ENCODE data around the gene BCAR3. TPM values are rescaled to one million over a fixed set of nuclear protein-coding genes. Genes with fewer than 3 reads are reported as not detected.
A peak's percentile ranks its signal among the peaks of the same experiment; 100 is the strongest.

BCAR3 gene
- total RNA-seq, 4 donors from 2014 or later: 17.1 to 25.0 (median 22.9) TPM

GRCh38 chr1:93567255-93567918 is 114.2 kb downstream of the BCAR3 start:
- Histone ChIP-seq H3K9me3 (no peaks in the 10 kb centered on the region), H3K4me1 (peaks cover 16 to 17% of the 10 kb centered on the region in 2 donors), H3K27me3 (no peaks in the 10 kb centered on the region), H3K27ac (peak overlapping the region; percentile 73 to 94 (median 87)), H3K4me3 (no peak overlapping the region), H3K36me3 (peaks cover 0 to 32% of the 10 kb centered on the region in 2 donors)
- in situ Hi-C loops (cut with MboI; ENCODE audit: low sequenced_read_pairs in 4 of 4): no loop called here
- intact Hi-C loops (cut with DNase I; ENCODE audit: low total_unique reads): loop anchor here (5.0 kb wide), 2 partner anchors 40 to 120 kb away; partner anchors contain the start of gene FNBP1L
- ATAC-seq (peak; percentile 96 to 98), DNase-seq (peak; percentile 70 to 82)
- peak; percentile 44 to 73 for TF ChIP-seq POLR2A (IDR thresholded peaks at IDR 0.05)
- TF ChIP-seq, protein P1, sequence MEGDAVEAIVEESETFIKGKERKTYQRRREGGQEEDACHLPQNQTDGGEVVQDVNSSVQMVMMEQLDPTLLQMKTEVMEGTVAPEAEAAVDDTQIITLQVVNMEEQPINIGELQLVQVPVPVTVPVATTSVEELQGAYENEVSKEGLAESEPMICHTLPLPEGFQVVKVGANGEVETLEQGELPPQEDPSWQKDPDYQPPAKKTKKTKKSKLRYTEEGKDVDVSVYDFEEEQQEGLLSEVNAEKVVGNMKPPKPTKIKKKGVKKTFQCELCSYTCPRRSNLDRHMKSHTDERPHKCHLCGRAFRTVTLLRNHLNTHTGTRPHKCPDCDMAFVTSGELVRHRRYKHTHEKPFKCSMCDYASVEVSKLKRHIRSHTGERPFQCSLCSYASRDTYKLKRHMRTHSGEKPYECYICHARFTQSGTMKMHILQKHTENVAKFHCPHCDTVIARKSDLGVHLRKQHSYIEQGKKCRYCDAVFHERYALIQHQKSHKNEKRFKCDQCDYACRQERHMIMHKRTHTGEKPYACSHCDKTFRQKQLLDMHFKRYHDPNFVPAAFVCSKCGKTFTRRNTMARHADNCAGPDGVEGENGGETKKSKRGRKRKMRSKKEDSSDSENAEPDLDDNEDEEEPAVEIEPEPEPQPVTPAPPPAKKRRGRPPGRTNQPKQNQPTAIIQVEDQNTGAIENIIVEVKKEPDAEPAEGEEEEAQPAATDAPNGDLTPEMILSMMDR (IDR thresholded peaks at IDR 0.05 in 4 of 5, conservative IDR thresholded peaks at IDR 0.05 in 1 of 5): peak in 1 of 5 experiments; percentile 16

GRCh38 chr1:93566227-93566626 is 115.4 kb downstream of the BCAR3 start:
- intact Hi-C loops (cut with DNase I; ENCODE audit: low total_unique reads) (loop anchor here (5.0 kb wide), 2 partner anchors 41 to 119 kb away; partner anchors contain the start of gene FNBP1L), in situ Hi-C loops (cut with MboI; ENCODE audit: low sequenced_read_pairs in 4 of 4) (no loop called here)
- Histone ChIP-seq H3K36me3 (peaks cover 0 to 34% of the 10 kb centered on the region in 2 donors), H3K27me3 (no peaks in the 10 kb centered on the region), H3K4me3 (no peak overlapping the region), H3K4me1 (peaks cover 16 to 17% of the 10 kb centered on the region in 2 donors), H3K27ac (peak overlapping the region; percentile 73 to 94 (median 87)), H3K9me3 (no peaks in the 10 kb centered on the region)
- ATAC-seq: peak in 1 of 2 donors; percentile 26
- DNase-seq: no peak
- TF ChIP-seq, protein P1 (IDR thresholded peaks at IDR 0.05 in 4 of 5, conservative IDR thresholded peaks at IDR 0.05 in 1 of 5): no peak
- TF ChIP-seq POLR2A (IDR thresholded peaks at IDR 0.05): no peak

- no peaks in the 10 kb centered on the region for H3K9me3 ChIP-seq
- intact Hi-C loops (cut with DNase I; ENCODE audit: low total_unique reads): loop anchor here (5.0 kb wide), 2 partner anchors 42 to 118 kb away; partner anchors contain the start of gene FNBP1L
- TF ChIP-seq POLR2A (IDR thresholded peaks at IDR 0.05): no peak
- TF ChIP-seq, protein P1 (IDR thresholded peaks at IDR 0.05 in 4 of 5, conservative IDR thresholded peaks at IDR 0.05 in 1 of 5): no peak
- DNase-seq (no peak), ATAC-seq (no peak)
- H3K36me3 ChIP-seq: peaks cover 0 to 35% of the 10 kb centered on the region in 2 donors
- no peaks in the 10 kb centered on the region for H3K27me3 ChIP-seq
- in situ Hi-C loops (cut with MboI; ENCODE audit: low sequenced_read_pairs in 4 of 4): no loop called here
- H3K4me1 ChIP-seq: peaks cover 16 to 17% of the 10 kb centered on the region in 2 donors
- H3K27ac ChIP-seq: peak overlapping the region; percentile 73 to 94 (median 87)
- H3K4me3 ChIP-seq: no peak overlapping the region
Measured at GRCh38 chr1:93565496-93566206, 116.0 kb downstream of the BCAR3 start.

DNA sequence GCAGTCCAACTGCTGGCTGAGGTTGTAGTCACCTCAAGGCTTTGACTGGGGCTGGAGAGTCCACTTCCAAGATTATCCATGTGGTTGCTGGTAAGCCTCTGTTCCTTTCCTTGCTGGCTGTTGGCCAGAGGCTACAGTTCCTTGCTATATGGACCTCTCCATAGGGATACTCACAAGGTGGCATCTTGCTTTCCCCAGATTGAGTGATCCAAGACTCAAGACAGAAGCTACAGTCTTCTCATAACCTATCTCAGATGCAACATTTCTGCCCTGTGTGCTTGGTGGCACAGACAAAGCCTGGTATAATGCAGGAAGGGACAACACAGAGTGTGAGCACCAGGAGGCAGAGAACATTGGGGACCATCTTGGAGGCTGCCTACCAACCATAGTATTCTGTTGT is 121.9 kb downstream of the BCAR3 start:
- TF ChIP-seq POLR2A (IDR thresholded peaks at IDR 0.05): no peak
- TF ChIP-seq, protein P1 (IDR thresholded peaks at IDR 0.05 in 4 of 5, conservative IDR thresholded peaks at IDR 0.05 in 1 of 5): no peak
- ATAC-seq (no peak), DNase-seq (no peak)
- Histone ChIP-seq H3K27me3 (no peaks in the 10 kb centered on the region), H3K4me1 (peaks cover 13 to 18% of the 10 kb centered on the region in 2 donors), H3K9me3 (no peaks in the 10 kb centered on the region), H3K36me3 (peaks cover 0 to 26% of the 10 kb centered on the region in 2 donors), H3K4me3 (no peak overlapping the region), H3K27ac (peak overlapping the region in 2 of 4 donors; percentile 16 to 25)
- intact Hi-C loops (cut with DNase I; ENCODE audit: low total_unique reads) (no loop called here), in situ Hi-C loops (cut with MboI; ENCODE audit: low sequenced_read_pairs in 4 of 4) (no loop called here)

Measured in gastrocnemius medialis (tissue), 4 donors.